Activated CD4-positive, CD25-positive, alpha-beta regulatory T cell (primary cell): ENCODE measurements around the gene PANK2.
A peak's percentile ranks its signal among the peaks of the same experiment; 100 is the strongest.
"Not testable (repeated sequence)": the region's sequence is repeated elsewhere in the genome, so short reads cannot be mapped to it uniquely, and the experiment has no call there.

Source experiments
- DNase-seq, 4 experiments: peaks; one replicate each; lab custom pipeline; 2025; lab: John Stamatoyannopoulos, UW

The PANK2 gene

GRCh38 chr20:3888622-3889488 is at the start of gene PANK2:
PANK2 (plus strand) TSS chr20:3889387.
- peak; percentile 92 to 94 (median 93) for DNase-seq

DNA sequence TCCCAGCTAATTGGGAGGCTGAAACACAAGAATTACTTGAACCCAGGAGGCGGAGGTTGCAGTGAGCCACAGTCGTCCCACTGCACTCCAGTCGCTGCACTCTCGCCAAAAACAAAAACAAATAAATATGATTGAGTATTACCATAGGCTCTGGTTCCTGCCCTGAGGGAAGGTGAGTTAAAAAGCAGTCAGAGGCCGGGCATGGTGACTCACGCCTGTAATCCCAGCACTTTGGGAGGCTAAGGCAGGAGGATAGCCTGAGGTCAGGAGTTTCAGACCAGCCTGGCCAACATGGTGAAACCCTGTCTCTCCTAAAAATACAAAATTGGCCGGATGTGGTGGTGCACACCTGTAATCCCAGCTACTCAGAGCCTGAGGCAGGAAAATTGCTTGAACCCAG is 49.0 kb upstream of the PANK2 start:
- not testable (repeated sequence) for DNase-seq

GRCh38 chr20:3842348-3842930 is 46.7 kb upstream of the PANK2 start:
- DNase-seq: no peak

DNA sequence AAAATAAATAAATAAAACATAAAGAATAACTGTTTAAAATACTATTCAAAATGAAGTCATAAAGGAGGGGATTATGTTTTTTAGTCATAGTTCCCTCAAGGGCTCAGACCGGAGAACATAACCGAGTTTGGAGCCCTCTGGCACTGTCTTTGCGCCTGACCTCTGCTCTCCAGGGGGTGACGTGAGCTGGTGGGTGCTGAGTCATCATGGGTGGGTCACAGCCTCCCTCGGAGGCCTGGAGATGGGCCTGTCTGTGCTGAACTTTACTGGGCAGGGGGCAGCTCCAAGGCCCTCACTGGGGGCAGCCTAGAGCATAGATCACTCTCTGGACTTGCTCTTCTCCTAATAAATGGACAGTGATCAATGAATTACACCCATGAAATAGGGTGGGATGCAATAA is 45.7 kb upstream of the PANK2 start:
- no peak for DNase-seq

DNA sequence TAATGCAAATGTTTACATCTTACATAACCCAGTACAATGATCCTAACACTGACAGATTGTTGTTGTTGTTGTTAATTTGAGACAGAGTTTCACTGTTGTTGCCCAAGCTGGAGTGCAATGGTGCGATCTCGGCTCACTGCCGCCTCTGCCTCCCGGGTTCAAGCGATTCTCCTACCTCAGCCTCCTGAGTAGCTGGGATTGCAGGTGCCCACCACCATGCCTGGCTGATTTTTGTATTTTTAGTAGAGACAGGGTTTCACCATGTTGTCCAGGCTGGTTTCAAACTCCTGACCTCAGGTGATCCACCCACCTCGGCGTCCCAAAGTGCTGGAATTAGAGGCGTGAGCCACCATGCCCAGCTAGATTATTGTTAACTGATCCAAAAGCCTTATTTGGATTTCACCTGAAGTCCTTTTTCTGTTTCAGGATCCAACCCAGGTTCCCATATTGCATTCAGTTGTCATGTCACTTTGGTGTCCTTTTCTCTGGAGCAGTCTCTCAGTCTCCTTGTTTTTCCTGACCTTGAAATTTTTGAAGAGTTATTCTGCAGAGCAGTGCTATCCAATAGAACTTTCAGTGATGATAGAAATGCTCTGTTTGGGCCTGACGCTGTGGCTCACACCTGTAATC is 45.1 kb upstream of the PANK2 start:
- not testable (repeated sequence) for DNase-seq

GRCh38 chr20:3846378-3846739 is 42.8 kb upstream of the PANK2 start:
- no peak for DNase-seq

- peak; percentile 67 to 77 (median 73) for DNase-seq
Observed at GRCh38 chr20:3846740-3847428, 42.3 kb upstream of the PANK2 start, which contains the start of gene MAVS. MAVS (plus strand) TSS chr20:3846834; CDS start chr20:3854625, 7,791 bp downstream.

DNA sequence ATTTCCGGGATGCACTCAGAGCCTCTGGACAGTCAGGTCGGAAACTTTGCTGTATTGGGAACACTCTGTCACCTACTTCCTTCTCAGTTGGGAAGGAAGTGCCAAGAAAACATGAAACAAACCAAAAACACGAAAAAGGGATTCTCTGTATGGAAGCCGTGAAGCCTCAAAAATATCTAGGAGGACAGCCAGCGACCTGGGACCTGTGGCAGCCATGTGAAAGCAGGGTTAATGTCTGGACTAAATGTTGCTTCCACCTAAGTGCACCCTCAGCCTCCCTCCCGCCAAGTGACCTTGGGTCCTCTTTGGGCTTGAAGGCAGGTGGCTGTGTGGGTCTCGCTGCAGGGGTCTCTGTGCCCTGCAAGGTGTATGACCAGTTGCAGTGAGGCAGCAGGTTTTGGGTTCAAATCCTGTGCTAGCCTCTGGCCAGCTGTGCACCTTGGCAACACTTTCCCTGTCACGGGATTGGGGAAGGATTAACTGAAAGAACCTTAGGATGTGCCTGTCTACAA is 41.7 kb upstream of the PANK2 start:
- DNase-seq: no peak

DNA sequence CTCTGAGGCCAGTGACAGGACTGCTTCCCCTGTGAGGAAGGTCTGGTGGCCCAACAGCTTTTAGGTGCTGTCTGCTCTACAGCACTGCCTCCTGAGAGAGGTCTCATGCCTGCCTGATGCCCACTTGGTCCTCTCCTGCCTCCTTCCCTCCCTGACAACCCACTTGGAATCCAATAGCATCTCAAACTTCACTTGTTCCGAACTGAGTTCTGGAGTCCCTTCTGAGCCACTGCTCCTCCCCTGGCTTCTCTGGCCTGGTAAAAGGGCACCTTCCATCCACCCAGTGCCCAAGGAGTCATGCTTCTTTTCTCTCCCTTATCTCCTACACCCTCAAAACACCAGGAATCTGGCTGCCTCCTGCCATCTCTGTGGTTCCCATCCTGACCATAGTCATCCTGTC is 40.6 kb upstream of the PANK2 start:
- DNase-seq: no peak

DNA sequence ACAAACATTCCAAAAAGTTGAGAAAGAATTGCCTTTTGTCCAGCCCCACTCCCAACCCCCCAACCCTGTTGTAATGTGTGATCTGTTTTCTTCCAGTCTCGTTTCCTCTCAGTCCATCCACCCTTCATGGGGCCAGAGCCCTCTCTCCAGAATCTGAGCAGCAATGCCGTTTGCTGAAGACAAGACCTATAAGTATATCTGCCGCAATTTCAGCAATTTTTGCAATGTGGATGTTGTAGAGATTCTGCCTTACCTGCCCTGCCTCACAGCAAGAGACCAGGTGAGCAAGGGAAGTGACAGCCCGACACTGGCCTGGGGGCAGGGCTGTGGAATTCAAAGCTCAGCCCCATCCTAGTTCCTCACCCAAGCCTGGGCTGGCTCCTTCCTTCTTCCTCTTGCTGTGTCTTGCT is 34.7 kb upstream of the PANK2 start:
- DNase-seq: no peak

DNA sequence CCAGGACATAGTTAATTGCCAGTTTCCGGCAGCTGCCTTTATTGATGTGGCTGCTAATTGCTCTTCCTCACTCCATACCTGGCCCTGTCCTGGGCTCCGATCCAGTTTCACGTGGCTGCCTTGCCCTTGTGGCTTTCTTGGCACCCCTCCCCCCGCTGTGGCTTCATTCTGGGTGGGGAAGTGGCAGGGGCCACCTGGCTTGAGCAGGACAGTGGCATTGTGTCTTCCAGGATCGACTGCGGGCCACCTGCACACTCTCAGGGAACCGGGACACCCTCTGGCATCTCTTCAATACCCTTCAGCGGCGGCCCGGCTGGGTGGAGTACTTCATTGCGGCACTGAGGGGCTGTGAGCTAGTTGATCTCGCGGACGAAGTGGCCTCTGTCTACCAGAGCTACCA is 31.8 kb upstream of the PANK2 start:
- no peak for DNase-seq

DNA sequence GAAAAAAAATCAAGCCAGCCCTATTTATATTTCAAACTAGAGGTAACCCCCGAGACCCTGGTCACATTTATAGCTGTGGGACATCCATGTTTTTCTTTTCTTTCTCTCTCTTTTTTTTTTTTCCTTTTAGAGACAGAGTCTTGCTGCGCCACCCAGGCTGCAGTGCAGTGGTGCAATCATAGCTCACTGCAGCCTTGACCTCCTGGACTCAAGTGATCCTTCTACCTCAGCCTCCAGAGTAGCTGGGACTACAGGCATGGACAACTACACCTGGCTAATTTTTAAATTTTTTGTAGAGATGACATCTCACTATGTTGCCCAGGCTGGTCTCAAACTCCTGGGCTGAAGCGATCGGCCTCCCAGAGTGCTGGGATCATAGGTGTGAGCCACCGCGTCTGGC is 30.5 kb upstream of the PANK2 start:
- DNase-seq: no peak

- no peak for DNase-seq
Observed at GRCh38 chr20:3861191-3861590, 28.0 kb upstream of the PANK2 start.

DNA sequence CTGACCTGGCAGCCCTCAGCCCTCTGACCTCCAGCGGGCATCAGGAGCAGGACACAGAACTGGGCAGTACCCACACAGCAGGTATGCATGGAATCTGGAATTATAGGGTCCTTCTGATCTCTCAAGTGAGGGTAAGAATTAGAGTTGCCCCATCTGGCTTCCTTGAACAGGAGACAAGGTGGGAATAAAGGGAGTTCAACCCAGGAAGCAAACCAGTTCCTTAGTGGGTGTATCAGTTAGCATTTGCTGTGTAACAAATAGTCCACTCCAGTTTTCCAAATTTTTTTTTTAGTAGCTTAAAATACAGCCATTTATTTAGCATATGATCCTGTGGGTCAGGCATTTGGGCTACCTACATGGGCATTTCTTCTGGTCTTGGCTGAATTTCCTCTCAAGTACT is 26.9 kb upstream of the PANK2 start:
- no peak for DNase-seq

GRCh38 chr20:3863317-3863716 is 25.9 kb upstream of the PANK2 start:
- DNase-seq: no peak

DNA sequence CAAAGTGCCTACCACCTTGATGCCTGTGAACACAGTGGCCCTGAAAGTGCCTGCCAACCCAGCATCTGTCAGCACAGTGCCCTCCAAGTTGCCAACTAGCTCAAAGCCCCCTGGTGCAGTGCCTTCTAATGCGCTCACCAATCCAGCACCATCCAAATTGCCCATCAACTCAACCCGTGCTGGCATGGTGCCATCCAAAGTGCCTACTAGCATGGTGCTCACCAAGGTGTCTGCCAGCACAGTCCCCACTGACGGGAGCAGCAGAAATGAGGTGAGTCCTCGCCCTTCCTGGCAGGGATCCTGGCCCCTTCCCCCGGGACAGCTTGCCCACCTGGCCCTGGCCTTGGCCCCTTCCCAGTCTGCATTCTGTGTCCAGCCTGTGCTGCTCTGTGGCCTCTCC is 24.7 kb upstream of the PANK2 start:
- no peak for DNase-seq

GRCh38 chr20:3865152-3865886 is 23.9 kb upstream of the PANK2 start:
- no peak for DNase-seq

DNA sequence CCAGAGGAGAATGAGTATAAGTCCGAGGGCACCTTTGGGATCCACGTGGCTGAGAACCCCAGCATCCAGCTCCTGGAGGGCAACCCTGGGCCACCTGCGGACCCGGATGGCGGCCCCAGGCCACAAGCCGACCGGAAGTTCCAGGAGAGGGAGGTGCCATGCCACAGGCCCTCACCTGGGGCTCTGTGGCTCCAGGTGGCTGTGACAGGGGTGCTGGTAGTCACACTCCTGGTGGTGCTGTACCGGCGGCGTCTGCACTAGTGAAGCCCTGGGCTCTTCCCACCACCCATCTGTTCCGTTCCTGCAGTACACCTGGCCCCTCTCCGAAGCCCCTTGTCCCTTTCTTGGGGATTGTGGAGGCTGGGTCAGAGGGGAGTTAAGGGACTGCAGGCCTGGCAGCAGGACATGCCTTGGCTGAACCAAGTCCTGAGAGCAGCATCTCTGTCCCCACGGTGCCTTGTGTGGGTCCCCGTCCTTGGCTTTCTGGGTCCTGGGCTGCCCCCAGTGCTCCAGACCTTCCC is 23.2 kb upstream of the PANK2 start:
- no peak for DNase-seq

DNA sequence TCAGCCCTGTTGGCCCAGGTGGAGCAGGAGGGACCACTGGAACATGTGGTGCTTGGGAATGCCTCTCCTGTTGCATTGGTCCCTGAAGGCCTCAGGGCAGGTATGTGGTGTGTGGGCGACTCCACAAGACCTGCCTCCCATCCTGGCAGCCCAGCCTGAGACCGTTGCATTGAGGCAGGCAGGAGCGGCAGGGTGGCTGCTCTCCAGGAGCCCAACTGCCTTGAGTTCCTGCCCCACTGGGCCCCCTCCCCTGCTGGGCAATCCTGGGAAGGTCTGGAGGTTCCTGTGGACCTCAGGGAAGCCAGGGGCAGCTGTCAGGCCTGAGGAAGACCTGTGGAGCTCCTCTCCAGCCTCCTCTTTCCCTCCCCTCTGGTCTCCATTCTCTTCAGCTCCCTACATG is 22.7 kb upstream of the PANK2 start:
- DNase-seq: no peak

DNA sequence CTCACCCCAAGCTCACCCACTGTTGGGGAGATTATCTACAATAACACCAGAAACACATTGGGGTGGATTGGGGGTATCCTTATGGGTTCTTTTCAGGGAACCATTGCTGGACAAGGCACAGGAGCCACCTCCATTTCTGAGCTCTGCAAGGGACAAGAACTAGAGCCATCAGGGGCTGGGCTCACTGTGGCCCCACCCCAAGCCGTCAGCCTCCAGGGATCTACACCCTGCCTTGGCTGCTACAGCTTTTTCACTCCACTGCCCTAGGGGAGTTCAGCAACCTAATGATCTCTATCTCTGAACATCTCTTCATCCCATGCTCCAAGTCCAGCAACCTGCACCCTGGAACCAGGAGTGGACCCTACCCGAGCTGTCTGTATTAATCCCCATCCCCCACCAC is 21.4 kb upstream of the PANK2 start:
- no peak for DNase-seq
